Measurements from ENCODE around the gene SH3RF3.
A peak's percentile ranks its signal among the peaks of the same experiment; 100 is the strongest.

The SH3RF3 gene

DNA sequence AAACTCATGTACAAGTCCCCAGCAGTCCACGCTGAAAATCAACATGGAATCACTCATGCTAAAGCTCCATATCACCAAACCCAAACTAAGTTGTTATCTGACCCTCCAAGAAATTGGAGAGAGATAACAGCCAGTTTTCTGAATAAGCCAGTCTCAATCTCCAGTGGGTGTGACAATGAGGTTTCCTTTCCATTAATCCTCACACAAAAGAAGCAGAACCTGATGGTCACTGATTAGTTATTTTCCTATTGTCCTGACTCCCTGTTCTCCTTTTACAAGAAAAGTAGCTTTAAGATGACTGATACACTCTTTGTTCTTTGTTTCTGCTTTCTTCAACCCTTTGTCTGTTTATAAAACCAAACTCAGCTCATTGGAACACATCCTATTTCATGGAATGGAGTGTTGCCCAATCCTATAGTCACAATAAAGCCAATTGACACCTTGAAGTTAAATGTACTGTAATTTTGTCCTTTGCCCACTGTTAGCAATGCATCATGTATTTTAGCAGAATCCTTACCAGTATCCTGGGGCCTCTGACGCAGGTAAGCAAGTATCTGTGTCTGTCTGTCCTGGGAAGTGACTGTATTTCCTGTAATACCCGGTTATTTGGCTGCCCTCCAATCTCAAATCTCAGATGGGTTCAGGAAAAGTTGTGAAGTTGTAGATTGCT is 30.6 kb upstream of the SH3RF3 start:
- TF ChIP-seq GATA3 (IDR thresholded peaks at IDR 0.05; ENCODE audit: low read depth, low read length), result no peak
- TF ChIP-seq GATA2 (IDR thresholded peaks at IDR 0.05; ENCODE audit: low read depth, low read length), result no peak

DNA sequence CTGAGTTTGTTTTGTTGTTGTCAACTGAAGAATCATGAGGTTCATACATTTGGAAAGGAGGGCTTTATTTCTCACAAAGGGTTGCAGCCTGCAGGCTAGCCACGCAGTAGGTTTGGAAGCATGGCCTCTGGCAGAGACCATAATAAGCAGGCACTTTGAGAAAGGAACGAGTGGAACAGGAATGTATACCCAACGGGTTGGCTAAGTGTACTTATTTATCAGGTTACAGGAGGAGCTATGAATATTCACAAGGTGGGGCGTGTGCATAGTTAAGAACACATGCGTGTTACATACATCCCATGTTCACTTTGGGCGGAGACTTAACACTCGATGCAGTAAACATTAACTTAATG is 30.1 kb upstream of the SH3RF3 start:
- TF ChIP-seq GATA3 (IDR thresholded peaks at IDR 0.05; ENCODE audit: low read depth, low read length) (no peak), GATA2 (IDR thresholded peaks at IDR 0.05; ENCODE audit: low read depth, low read length) (no peak)

DNA sequence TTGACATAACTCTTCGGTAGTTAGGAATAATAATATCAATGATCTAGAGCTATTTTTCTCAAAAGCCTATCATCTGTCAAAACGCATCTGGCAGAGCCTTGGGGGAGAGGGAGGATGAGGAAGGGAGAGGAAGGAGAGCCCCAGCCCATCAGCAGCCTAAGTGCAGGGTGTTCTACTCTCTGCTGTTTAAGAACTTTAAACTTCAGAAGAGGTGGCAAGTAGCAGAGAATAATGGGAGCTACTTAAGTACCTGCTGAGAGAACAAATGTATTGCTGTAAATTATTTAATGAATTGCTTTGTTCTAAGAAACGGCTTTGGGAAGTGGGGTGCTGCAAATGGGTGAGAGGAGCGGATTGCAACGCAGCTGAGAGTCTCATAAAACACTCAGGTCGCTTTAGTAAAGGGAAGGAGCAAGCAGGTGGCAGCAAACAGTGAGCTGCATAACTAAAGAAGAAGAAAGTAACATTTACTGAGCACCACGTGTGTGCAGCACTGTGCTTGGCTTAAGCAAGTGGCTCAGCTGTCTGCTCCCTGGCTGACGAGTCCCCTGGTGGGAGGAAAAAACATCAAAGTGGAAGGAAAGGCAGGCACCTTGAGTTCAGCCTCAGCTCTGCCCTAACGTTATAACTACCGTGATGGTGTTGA is 26.3 kb upstream of the SH3RF3 start:
- TF ChIP-seq GATA3 (IDR thresholded peaks at IDR 0.05; ENCODE audit: low read depth, low read length) (no peak), GATA2 (IDR thresholded peaks at IDR 0.05; ENCODE audit: low read depth, low read length) (no peak)

DNA sequence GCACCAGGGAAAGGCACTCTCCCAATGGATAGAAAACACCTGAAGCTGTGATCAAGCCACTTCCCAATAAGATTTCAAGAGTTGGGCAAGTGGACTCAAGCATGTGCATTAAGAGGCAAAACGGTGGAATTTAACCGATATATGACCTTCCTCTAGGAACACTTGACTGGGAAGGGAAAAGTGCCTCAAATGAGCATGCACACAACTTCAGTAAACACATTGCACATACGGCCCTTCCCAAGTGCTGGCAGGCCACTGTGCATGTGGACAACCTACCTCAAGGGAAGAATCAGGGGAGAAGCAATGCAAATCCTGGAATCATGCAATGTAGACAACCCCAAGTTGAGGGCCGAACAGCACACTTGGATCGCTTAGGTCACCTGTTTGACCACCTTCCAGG is 23.9 kb upstream of the SH3RF3 start:
- no peak for TF ChIP-seq GATA2 (IDR thresholded peaks at IDR 0.05; ENCODE audit: low read depth, low read length)
- no peak for TF ChIP-seq GATA3 (IDR thresholded peaks at IDR 0.05; ENCODE audit: low read depth, low read length)

DNA sequence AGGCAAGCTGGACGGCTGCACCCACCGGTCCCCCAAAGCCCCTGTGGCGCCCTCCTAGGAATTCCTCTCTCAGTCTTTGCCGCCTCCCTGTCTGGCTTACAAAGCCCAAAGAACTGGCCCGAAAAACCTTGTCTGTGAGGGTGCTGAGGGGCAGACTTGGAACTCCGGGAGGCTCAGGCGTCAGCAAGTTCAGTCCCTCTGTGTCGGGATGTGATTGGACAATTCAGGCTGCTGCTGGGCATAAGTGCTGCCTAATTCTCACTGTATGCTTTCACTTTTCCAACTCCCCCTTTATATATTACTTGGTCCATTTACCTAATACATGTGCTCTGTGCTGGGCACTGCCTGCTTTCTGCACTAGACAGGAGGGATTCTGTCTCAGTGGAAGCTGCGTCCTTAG is 20.3 kb upstream of the SH3RF3 start:
- no peak for TF ChIP-seq GATA2 (IDR thresholded peaks at IDR 0.05; ENCODE audit: low read depth, low read length)
- no peak for TF ChIP-seq GATA3 (IDR thresholded peaks at IDR 0.05; ENCODE audit: low read depth, low read length)

DNA sequence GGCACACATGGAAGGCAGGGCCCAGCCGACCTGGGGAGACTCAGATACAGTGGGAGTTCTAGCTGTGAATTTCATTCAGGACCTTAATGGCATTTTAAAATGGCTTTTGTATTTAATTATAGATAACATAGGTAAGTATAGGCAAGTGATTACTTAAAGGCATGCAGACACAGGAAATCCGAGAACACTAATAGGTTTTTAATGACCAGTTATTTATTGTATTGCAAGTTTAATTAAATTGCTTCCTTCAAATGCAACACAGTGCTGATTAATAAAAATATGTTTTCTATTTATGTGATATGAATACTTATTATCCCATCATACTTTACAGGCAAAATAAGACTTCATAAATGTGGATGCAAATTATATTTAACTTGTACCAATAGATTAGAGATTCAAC is 19.7 kb upstream of the SH3RF3 start:
- no peak for TF ChIP-seq GATA2 (IDR thresholded peaks at IDR 0.05; ENCODE audit: low read depth, low read length)
- TF ChIP-seq GATA3 (IDR thresholded peaks at IDR 0.05; ENCODE audit: low read depth, low read length), result no peak

DNA sequence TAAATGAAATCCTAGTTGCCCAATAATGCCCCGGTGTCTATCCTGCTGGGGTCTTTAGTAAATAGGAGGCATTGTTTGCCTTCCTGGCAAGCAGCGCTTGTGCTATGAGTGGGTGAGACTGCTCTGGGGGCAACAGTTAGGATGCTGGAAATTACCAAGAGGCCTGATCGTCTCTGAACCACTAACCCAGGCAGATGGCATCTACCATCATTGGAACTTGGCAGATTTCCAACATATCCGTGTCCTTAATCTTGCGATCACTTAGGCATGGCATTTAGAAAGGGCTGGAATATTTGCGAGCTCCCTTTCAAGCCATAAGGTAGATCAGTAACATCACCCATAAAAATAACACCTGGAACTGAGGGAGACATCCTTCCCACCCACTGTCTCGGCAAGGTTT is 18.8 kb upstream of the SH3RF3 start:
- TF ChIP-seq GATA2 (IDR thresholded peaks at IDR 0.05; ENCODE audit: low read depth, low read length), result peak; percentile 84
- TF ChIP-seq GATA3 (IDR thresholded peaks at IDR 0.05; ENCODE audit: low read depth, low read length), result peak; percentile 53

DNA sequence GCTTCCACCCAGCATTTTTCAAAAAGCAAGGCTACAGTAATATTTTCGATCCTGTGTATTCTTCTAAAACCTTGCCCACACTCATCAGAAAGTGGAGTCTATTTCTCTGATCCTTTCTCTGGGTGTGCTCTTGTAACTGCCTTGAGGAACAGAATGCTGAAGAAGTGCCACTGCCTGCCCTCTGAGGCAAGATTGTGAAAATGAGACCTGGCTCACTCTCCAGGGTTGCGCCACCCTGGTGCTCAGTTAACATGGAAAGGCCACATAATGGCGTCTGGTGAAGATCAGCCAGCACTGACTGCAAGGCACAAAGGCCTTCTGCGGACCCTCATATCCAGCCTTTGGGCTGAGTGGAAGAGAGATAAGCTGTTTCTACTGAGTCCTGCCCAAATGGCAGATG is 11.2 kb upstream of the SH3RF3 start:
- no peak for TF ChIP-seq GATA3 (IDR thresholded peaks at IDR 0.05; ENCODE audit: low read depth, low read length)
- no peak for TF ChIP-seq GATA2 (IDR thresholded peaks at IDR 0.05; ENCODE audit: low read depth, low read length)

DNA sequence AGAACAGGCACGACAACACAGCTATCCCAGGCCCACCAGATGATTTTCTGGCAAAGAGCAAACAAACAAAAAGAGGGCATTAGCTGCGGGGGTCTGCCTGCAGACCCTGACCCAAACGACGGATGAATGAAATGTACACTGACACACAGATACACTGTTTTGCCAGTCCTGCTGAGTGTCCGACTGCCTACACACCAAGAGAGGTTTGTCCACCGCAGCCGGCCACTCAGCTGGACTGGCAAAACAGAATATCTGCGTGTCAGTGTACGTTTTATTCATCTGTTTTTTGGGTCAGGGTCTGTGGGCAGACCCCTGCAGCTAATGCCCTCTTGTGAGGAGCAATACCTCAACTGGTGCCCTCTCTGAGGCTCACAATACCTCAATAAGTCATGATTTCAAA is 10.7 kb upstream of the SH3RF3 start:
- no peak for TF ChIP-seq GATA3 (IDR thresholded peaks at IDR 0.05; ENCODE audit: low read depth, low read length)

DNA sequence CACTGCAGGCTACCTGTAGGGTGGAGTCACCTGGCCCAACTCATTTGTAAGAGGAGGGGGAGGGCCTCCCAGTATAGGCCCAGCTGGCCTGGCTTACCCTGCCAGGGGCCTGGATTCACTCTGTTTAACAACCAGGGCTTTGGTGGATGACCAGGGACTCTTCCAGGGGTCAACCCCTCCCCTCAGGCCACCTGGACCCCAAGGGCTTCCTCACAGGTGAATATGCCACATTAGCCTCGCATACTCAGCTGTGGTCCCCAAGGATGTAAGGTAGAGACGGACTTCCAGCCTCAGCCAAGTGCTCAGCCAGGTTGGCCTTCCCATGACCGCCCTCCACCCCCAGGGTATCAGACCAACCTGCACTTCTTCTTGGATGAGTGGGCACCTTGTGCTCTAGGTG is 8.8 kb upstream of the SH3RF3 start:
- no peak for TF ChIP-seq GATA3 (IDR thresholded peaks at IDR 0.05; ENCODE audit: low read depth, low read length)
- TF ChIP-seq GATA2 (IDR thresholded peaks at IDR 0.05; ENCODE audit: low read depth, low read length), result no peak

DNA sequence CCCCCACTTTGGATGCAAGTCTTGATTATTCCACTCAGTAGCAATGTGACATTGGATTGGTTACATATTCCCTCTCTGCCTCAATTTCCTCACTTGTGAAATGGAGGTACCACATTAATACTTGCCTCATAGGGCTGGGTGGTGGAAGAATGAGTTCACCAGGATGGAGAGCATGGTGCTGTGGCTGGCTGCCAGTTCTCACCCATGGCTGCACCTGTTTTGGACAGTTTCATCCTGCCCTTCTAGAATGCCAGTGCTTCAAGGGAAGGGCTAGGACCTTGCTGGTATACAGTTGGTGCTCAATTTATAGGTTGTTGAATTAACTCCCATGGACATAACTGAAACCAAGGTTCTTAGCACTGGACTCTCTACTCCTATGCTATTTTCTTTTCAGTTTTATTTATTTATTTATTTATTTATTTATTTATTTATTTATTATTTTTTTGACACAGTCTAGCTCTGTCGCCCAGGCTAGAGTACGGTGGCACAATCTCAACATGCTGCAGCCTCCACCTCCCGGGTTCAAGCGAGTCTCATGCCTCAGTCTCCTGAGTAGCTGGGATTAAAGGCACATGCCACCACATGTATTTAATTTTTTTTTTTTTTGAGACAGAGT is 5.3 kb upstream of the SH3RF3 start:
- TF ChIP-seq GATA3 (IDR thresholded peaks at IDR 0.05; ENCODE audit: low read depth, low read length) (no peak), GATA2 (IDR thresholded peaks at IDR 0.05; ENCODE audit: low read depth, low read length) (no peak)

DNA sequence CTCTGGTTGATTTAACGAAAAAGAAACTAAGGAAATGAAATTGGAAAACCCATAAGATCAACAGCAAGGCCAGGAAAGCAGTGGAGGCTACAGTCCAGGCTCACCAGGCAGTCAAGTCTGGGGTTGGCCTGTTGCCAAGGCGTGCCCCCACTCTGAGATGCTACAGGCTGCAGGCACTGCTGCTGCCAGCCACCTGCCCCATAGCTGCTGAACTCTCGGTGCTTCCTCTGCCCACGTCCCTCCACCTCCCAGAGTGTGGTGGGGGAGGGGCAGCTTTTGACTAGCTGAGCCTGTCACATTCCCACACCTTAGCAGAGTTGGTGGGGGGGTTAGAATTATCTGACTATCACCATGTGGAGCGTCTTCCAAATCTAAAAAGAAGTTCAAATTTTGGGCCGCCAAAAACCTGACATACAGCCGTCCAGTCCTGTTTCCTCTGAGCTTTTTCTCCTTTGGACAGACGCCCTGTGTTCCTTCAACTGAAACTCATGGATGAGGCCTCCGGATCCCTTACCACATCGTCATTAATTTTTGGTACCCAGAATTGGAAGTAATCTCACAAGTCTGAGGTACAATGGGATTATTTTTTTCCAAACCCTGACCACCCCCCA is 3.9 kb upstream of the SH3RF3 start:
- TF ChIP-seq GATA2 (IDR thresholded peaks at IDR 0.05; ENCODE audit: low read depth, low read length), result no peak
- TF ChIP-seq GATA3 (IDR thresholded peaks at IDR 0.05; ENCODE audit: low read depth, low read length), result no peak

DNA sequence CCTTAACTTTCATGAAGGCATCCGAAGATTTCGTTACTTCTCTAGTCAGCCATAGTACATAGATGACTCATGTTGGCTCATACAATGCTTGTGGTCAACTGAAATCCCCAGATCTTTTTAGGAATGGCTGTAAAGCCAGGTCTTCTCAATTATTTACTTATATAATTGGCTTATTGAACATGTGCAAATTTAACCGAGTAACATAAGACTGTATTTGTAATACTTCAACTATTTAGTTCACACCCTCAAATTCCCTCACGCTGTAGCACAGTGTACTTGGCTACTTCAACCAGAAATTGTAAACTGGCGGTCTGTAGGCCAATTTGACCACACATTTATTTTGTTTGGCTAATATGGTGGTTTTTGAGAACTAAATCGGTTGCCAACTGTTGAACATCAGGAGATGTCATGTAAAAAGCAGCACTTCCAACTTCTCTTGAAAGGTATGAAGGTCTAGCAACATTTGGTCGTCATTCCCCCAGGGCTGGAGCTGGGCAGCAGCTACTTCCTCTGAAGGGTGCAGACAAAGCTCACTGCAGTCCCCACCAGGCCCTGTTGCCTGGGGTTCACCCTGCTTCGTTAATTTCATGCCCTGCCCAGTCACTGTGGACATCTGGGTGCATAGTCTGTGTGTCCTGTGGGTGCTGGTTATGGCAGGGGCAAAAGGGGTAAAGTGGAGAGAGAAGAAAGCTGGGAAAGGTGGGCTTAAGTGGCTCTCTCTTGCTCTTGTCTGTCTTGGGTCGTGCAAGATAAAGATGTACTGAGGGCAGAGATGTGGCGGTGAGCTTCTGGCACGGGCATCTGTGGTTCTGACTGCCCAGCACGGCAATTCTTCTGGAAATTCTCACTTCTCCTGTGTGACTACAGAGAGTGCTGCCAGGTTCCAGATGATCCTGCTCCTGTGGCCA is 3.2 kb upstream of the SH3RF3 start:
- TF ChIP-seq GATA2 (IDR thresholded peaks at IDR 0.05; ENCODE audit: low read depth, low read length), result no peak
- TF ChIP-seq GATA3 (IDR thresholded peaks at IDR 0.05; ENCODE audit: low read depth, low read length), result no peak

DNA sequence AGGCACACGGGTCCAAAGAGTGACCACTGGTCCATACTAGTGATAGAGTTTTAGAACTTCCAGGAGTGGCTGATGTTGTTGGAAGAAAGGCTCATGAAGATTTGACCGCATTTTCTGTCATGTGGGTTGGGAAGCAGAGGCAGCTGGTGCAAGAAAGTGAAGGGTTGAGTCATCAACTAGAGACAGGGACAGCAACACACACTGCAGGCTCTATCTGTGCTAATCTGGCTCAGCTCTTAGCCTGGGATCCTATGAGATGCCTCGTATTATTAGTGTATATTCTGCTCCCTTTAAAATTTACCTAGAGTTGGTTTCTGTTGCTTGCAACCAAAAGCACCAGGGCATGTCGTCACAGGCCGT is 2.5 kb upstream of the SH3RF3 start:
- TF ChIP-seq GATA2 (IDR thresholded peaks at IDR 0.05; ENCODE audit: low read depth, low read length) (no peak), GATA3 (IDR thresholded peaks at IDR 0.05; ENCODE audit: low read depth, low read length) (no peak)
